Measurements from ENCODE around the gene ANKRD16.

The ANKRD16 gene

GRCh38 chr10:5898163-5898562 is 8.5 kb upstream of the ANKRD16 start:
- H3K79me2 ChIP-seq (ENCODE audit: insufficient read depth, low read length): peaks cover 21% of the 10 kb centered on the region; the same call in 1 of the 2 replicates
- no peaks in the 10 kb centered on the region for H3K36me3 ChIP-seq (ENCODE audit: low read length)
- no peaks in the 10 kb centered on the region for H3F3A ChIP-seq (ENCODE audit: insufficient read depth)

GRCh38 chr10:5897504-5897903 is 7.8 kb upstream of the ANKRD16 start:
- Histone ChIP-seq H3K27ac (ENCODE audit: low read depth, low read length) (no peak overlapping the region), H3K9ac (ENCODE audit: low read length) (no peak overlapping the region), H3K9me3 (ENCODE audit: insufficient read depth, low read length) (no peaks in the 10 kb centered on the region), H3K27me3 (ENCODE audit: low read length) (no peaks in the 10 kb centered on the region), H3K4me3 (ENCODE audit: insufficient read depth, low read length, poor library complexity, severe bottlenecking) (no peak overlapping the region), H3F3A (ENCODE audit: insufficient read depth) (no peaks in the 10 kb centered on the region), H2AFZ (ENCODE audit: low read depth, low read length, severe bottlenecking) (no peak overlapping the region), H4K20me1 (ENCODE audit: low read depth, low read length) (no peaks in the 10 kb centered on the region), H3K4me2 (ENCODE audit: low read depth, low read length, poor library complexity, severe bottlenecking) (no peak overlapping the region), H3K79me2 (ENCODE audit: insufficient read depth, low read length) (peaks cover 23% of the 10 kb centered on the region; the same call in 1 of the 2 replicates), H3K9me2 (replicated peaks; ENCODE audit: insufficient read depth, low read length) (no peaks in the 10 kb centered on the region), H3K36me3 (ENCODE audit: low read length) (no peaks in the 10 kb centered on the region)
- no peak for TF ChIP-seq CTCF (IDR thresholded peaks at IDR 0.05; ENCODE audit: insufficient read depth, low read length, poor library complexity, severe bottlenecking)
- TF ChIP-seq EZH2phosphoT487 (conservative IDR thresholded peaks at IDR 0.05; ENCODE audit: low read length): no peak

More at GRCh38 chr10:5898163-5898562, 8.5 kb upstream of the ANKRD16 start:
- Histone ChIP-seq H3K9me2 (replicated peaks; ENCODE audit: insufficient read depth, low read length) (no peaks in the 10 kb centered on the region), H3K9me3 (ENCODE audit: insufficient read depth, low read length) (no peaks in the 10 kb centered on the region), H3K4me2 (ENCODE audit: low read depth, low read length, poor library complexity, severe bottlenecking) (no peak overlapping the region), H3K9ac (ENCODE audit: low read length) (no peak overlapping the region), H3K27ac (ENCODE audit: low read depth, low read length) (no peak overlapping the region), H3K4me3 (ENCODE audit: insufficient read depth, low read length, poor library complexity, severe bottlenecking) (no peak overlapping the region), H3K27me3 (ENCODE audit: low read length) (no peaks in the 10 kb centered on the region), H4K20me1 (ENCODE audit: low read depth, low read length) (no peaks in the 10 kb centered on the region), H2AFZ (ENCODE audit: low read depth, low read length, severe bottlenecking) (no peak overlapping the region)
- TF ChIP-seq CTCF (IDR thresholded peaks at IDR 0.05; ENCODE audit: insufficient read depth, low read length, poor library complexity, severe bottlenecking) (no peak), EZH2phosphoT487 (conservative IDR thresholded peaks at IDR 0.05; ENCODE audit: low read length) (no peak)

GRCh38 chr10:5897053-5897340 is 7.3 kb upstream of the ANKRD16 start:
- H3K27me3 ChIP-seq (ENCODE audit: low read length): no peaks in the 10 kb centered on the region
- TF ChIP-seq CTCF (IDR thresholded peaks at IDR 0.05; ENCODE audit: insufficient read depth, low read length, poor library complexity, severe bottlenecking) (no peak), EZH2phosphoT487 (conservative IDR thresholded peaks at IDR 0.05; ENCODE audit: low read length) (no peak)
- no peak overlapping the region for H3K27ac ChIP-seq (ENCODE audit: low read depth, low read length)
- H3K4me3 ChIP-seq (ENCODE audit: insufficient read depth, low read length, poor library complexity, severe bottlenecking): no peak overlapping the region
- no peaks in the 10 kb centered on the region for H3F3A ChIP-seq (ENCODE audit: insufficient read depth)
- peaks cover 26% of the 10 kb centered on the region for H3K79me2 ChIP-seq (ENCODE audit: insufficient read depth, low read length)
- no peak overlapping the region for H3K4me2 ChIP-seq (ENCODE audit: low read depth, low read length, poor library complexity, severe bottlenecking)
- H3K9ac ChIP-seq (ENCODE audit: low read length): no peak overlapping the region
- no peaks in the 10 kb centered on the region for H3K36me3 ChIP-seq (ENCODE audit: low read length)
- H3K9me2 ChIP-seq (replicated peaks; ENCODE audit: insufficient read depth, low read length): no peaks in the 10 kb centered on the region
- no peaks in the 10 kb centered on the region for H4K20me1 ChIP-seq (ENCODE audit: low read depth, low read length)
- H3K9me3 ChIP-seq (ENCODE audit: insufficient read depth, low read length): no peaks in the 10 kb centered on the region
- H2AFZ ChIP-seq (ENCODE audit: low read depth, low read length, severe bottlenecking): no peak overlapping the region
